Activated T-helper 1 cell treated with anti-CD3 and anti-CD28 coated beads, Interleukin-12 subunit alpha, Interleukin-12 subunit beta, Interleukin-2, Interleukin-4 antibody, amounts not matched to agents 30 ng/mL and 10 ng/mL and 1 ng/mL, durations not matched to agents 14 hours and 24 hours and 36 hours (primary cell): ENCODE data around the gene NCR2. TPM values are rescaled to one million over a fixed set of nuclear protein-coding genes. Genes with fewer than 3 reads are reported as not detected.

ENCODE experiments used
- DNase-seq: peaks from one replicate; pipeline ENCODE4 v3.0.0; 2021; ENCODE audit warnings: low spot score
- H3K27ac Mint-ChIP-seq: one replicate; pipeline ENCODE4 v1.8.0; 2021; ENCODE audit warnings: mild to moderate bottlenecking, mixed read lengths
- H3K27me3 Mint-ChIP-seq: one replicate; pipeline ENCODE4 v1.8.0; 2022; ENCODE audit warnings: mild to moderate bottlenecking, moderate library complexity, mixed read lengths; ENCODE audit not compliant: insufficient read depth
- H3K36me3 Mint-ChIP-seq: one replicate; pipeline ENCODE4 v1.8.0; 2021; ENCODE audit warnings: low read depth, mixed read lengths
- H3K4me1 Mint-ChIP-seq: one replicate; pipeline ENCODE4 v1.8.0; 2021; ENCODE audit warnings: low read depth, mixed read lengths
- H3K4me3 Mint-ChIP-seq: one replicate; pipeline ENCODE4 v1.8.0; 2021; ENCODE audit warnings: mild to moderate bottlenecking, moderate library complexity, mixed read lengths
- H3K9me3 Mint-ChIP-seq: one replicate; pipeline ENCODE4 v1.8.0; 2021; ENCODE audit warnings: mixed read lengths
- intact Hi-C: fragments of 100-400 bp; cut with micrococcal nuclease; formaldehyde crosslinking; loops from one replicate; pipeline ENCODE4 v1.15.1; 2024
- total RNA-seq: library from RNA; stranded (reverse); gene quantifications from 2 replicates; pipeline ENCODE4 v1.2.3, GENCODE V29; 2022

The NCR2 gene
- total RNA-seq, 1 donor from 2014 or later: not detected

GRCh38 chr6:41315943-41316620, 19.3 kb upstream of the NCR2 start:
- Mint-ChIP-seq H3K4me3 (no peak overlapping the region), H3K27me3 (peaks cover 43% of the 10 kb centered on the region), H3K27ac (no peak overlapping the region), H3K4me1 (peaks cover 23% of the 10 kb centered on the region), H3K36me3 (no peaks in the 10 kb centered on the region), H3K9me3 (no peaks in the 10 kb centered on the region)
- intact Hi-C loops: no loop called here
- DNase-seq: no peak

GRCh38 chr6:41318261-41318653, 17.2 kb upstream of the NCR2 start:
- intact Hi-C loops: loop anchor here (1.0 to 2.0 kb wide), 6 partner anchors 12 to 312 kb away; partner anchors contain the start of genes NFYA and OARD1
- Mint-ChIP-seq H3K9me3 (no peaks in the 10 kb centered on the region), H3K27ac (peak overlapping the region; percentile 79), H3K36me3 (no peaks in the 10 kb centered on the region), H3K27me3 (peaks cover 31% of the 10 kb centered on the region), H3K4me1 (peaks cover 23% of the 10 kb centered on the region), H3K4me3 (no peak overlapping the region)
- DNase-seq: no peak

- peak; percentile 78 for DNase-seq
- no peaks in the 10 kb centered on the region for H3K36me3 Mint-ChIP-seq
- H3K4me1 Mint-ChIP-seq: peaks cover 23% of the 10 kb centered on the region
- intact Hi-C loops: loop anchor here (1.0 to 2.0 kb wide), 6 partner anchors 13 to 313 kb away; partner anchors contain the start of genes NFYA and OARD1
- peak overlapping the region; percentile 56 for H3K4me3 Mint-ChIP-seq
- H3K27ac Mint-ChIP-seq: peak overlapping the region; percentile 79
- H3K9me3 Mint-ChIP-seq: no peaks in the 10 kb centered on the region
- H3K27me3 Mint-ChIP-seq: peaks cover 27% of the 10 kb centered on the region
These were observed 16.5 kb upstream of the NCR2 start for GRCh38 chr6:41318654-41319565.

- Mint-ChIP-seq H3K9me3 (no peaks in the 10 kb centered on the region), H3K36me3 (no peaks in the 10 kb centered on the region), H3K27ac (no peak overlapping the region), H3K27me3 (peaks cover 23% of the 10 kb centered on the region), H3K4me1 (peaks cover 23% of the 10 kb centered on the region), H3K4me3 (no peak overlapping the region)
- DNase-seq: no peak
- intact Hi-C loops: no loop called here
These were observed 14.2 kb upstream of the NCR2 start for GRCh38 chr6:41321183-41321582.

- intact Hi-C loops: no loop called here
- Mint-ChIP-seq H3K4me1 (no peaks in the 10 kb centered on the region), H3K27me3 (peaks cover 38% of the 10 kb centered on the region), H3K36me3 (no peaks in the 10 kb centered on the region), H3K27ac (no peak overlapping the region), H3K9me3 (no peaks in the 10 kb centered on the region), H3K4me3 (no peak overlapping the region)
- DNase-seq: no peak
These were observed 9.9 kb upstream of the NCR2 start for GRCh38 chr6:41325446-41326066.

GRCh38 chr6:41326092-41326491, 9.3 kb upstream of the NCR2 start:
- Mint-ChIP-seq H3K4me1 (no peaks in the 10 kb centered on the region), H3K36me3 (no peaks in the 10 kb centered on the region), H3K27me3 (peaks cover 38% of the 10 kb centered on the region), H3K4me3 (no peak overlapping the region), H3K9me3 (no peaks in the 10 kb centered on the region), H3K27ac (no peak overlapping the region)
- no peak for DNase-seq
- intact Hi-C loops: no loop called here

- H3K36me3 Mint-ChIP-seq: no peaks in the 10 kb centered on the region
- no peak for DNase-seq
- no peaks in the 10 kb centered on the region for H3K4me1 Mint-ChIP-seq
- H3K9me3 Mint-ChIP-seq: no peaks in the 10 kb centered on the region
- no peak overlapping the region for H3K27ac Mint-ChIP-seq
- no peak overlapping the region for H3K4me3 Mint-ChIP-seq
- H3K27me3 Mint-ChIP-seq: peaks cover 38% of the 10 kb centered on the region
- intact Hi-C loops: no loop called here
These were observed 8.2 kb upstream of the NCR2 start for GRCh38 chr6:41327177-41327576.

- Mint-ChIP-seq H3K36me3 (no peaks in the 10 kb centered on the region), H3K4me3 (no peak overlapping the region), H3K9me3 (no peaks in the 10 kb centered on the region), H3K27me3 (peaks cover 14% of the 10 kb centered on the region), H3K4me1 (peaks cover 31% of the 10 kb centered on the region), H3K27ac (no peak overlapping the region)
- intact Hi-C loops: no loop called here
- no peak for DNase-seq
These were observed 3.8 kb upstream of the NCR2 start for GRCh38 chr6:41331401-41332150.

- intact Hi-C loops: no loop called here
- H3K9me3 Mint-ChIP-seq: no peaks in the 10 kb centered on the region
- no peak overlapping the region for H3K27ac Mint-ChIP-seq
These were observed 3.2 kb upstream of the NCR2 start for GRCh38 chr6:41332241-41332640.

GRCh38 chr6:41332842-41333736, 2.3 kb upstream of the NCR2 start:
- H3K9me3 Mint-ChIP-seq: no peaks in the 10 kb centered on the region
- peaks cover 9% of the 10 kb centered on the region for H3K27me3 Mint-ChIP-seq
- peak overlapping the region; percentile 49 for H3K27ac Mint-ChIP-seq
- intact Hi-C loops: no loop called here
- peaks cover 31% of the 10 kb centered on the region for H3K4me1 Mint-ChIP-seq
- DNase-seq: no peak
- no peaks in the 10 kb centered on the region for H3K36me3 Mint-ChIP-seq
- peak overlapping the region; percentile 2 for H3K4me3 Mint-ChIP-seq

More at GRCh38 chr6:41332241-41332640, 3.2 kb upstream of the NCR2 start:
- H3K27me3 Mint-ChIP-seq: peaks cover 9% of the 10 kb centered on the region
- no peak overlapping the region for H3K4me3 Mint-ChIP-seq
- DNase-seq: no peak
- peaks cover 31% of the 10 kb centered on the region for H3K4me1 Mint-ChIP-seq
- no peaks in the 10 kb centered on the region for H3K36me3 Mint-ChIP-seq

- H3K4me1 Mint-ChIP-seq: peaks cover 31% of the 10 kb centered on the region
- H3K27me3 Mint-ChIP-seq: peaks cover 10% of the 10 kb centered on the region
- no peaks in the 10 kb centered on the region for H3K36me3 Mint-ChIP-seq
- intact Hi-C loops: loop anchor here (1.0 kb wide), 1 partner anchor 35 kb away; no protein-coding TSS in a partner anchor
- H3K9me3 Mint-ChIP-seq: no peaks in the 10 kb centered on the region
- no peak overlapping the region for H3K4me3 Mint-ChIP-seq
- no peak for DNase-seq
- H3K27ac Mint-ChIP-seq: peak overlapping the region; percentile 47
These were observed 847 bp upstream of the NCR2 start for GRCh38 chr6:41334482-41335040.
